ENCODE results near the gene ZNF335. TPM values are rescaled to one million over a fixed set of nuclear protein-coding genes. Genes with fewer than 3 reads are reported as not detected.
"Not testable (repeated sequence)": the region's sequence is repeated elsewhere in the genome, so short reads cannot be mapped to it uniquely, and the experiment has no call there.

ZNF335 gene
- total and polyA plus RNA-seq, 9 donors = 3.5 to 25.7 (median 15.7) TPM

DNA sequence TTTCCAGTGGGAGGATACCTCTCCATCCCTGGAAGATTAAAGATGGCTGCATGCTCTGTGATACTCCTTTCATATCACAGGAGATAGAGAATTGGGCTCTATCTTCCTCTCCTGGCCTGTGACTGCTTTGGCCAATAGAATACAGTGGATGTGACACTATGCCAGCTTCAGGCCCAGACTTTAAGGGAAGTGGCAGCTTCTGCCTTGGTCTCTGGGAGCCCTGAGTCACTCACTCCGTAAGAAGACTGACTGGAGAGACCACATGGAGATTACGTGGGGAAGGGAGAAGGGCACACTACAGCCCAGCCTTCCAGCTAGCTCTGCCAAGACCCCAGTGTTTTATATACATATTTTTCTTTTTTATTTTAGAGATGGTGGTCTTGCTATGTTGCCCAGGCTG is 26.3 kb upstream of the ZNF335 start:
- WGBS, 3 donors = 37 to 57% (median 48%) methylated on average over 2 of the region's 2 CpGs
- Histone ChIP-seq H3K4me3 (no peak overlapping the region), H3K27ac (no peak overlapping the region), H3K9me3 (no peaks in the 10 kb centered on the region), H3K4me1 (ENCODE audit: insufficient read depth) (no peaks in the 10 kb centered on the region), H3K27me3 (no peaks in the 10 kb centered on the region), H3K36me3 (no peaks in the 10 kb centered on the region)
- intact Hi-C loops (cut with DNase I) = no loop called here
- no peak for DNase-seq
- TF ChIP-seq EP300 (IDR thresholded peaks at IDR 0.05) = no peak
- TF ChIP-seq, protein P1, sequence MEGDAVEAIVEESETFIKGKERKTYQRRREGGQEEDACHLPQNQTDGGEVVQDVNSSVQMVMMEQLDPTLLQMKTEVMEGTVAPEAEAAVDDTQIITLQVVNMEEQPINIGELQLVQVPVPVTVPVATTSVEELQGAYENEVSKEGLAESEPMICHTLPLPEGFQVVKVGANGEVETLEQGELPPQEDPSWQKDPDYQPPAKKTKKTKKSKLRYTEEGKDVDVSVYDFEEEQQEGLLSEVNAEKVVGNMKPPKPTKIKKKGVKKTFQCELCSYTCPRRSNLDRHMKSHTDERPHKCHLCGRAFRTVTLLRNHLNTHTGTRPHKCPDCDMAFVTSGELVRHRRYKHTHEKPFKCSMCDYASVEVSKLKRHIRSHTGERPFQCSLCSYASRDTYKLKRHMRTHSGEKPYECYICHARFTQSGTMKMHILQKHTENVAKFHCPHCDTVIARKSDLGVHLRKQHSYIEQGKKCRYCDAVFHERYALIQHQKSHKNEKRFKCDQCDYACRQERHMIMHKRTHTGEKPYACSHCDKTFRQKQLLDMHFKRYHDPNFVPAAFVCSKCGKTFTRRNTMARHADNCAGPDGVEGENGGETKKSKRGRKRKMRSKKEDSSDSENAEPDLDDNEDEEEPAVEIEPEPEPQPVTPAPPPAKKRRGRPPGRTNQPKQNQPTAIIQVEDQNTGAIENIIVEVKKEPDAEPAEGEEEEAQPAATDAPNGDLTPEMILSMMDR (IDR thresholded peaks at IDR 0.05) = no peak
- no peak for TF ChIP-seq POLR2A (IDR thresholded peaks at IDR 0.05)

DNA sequence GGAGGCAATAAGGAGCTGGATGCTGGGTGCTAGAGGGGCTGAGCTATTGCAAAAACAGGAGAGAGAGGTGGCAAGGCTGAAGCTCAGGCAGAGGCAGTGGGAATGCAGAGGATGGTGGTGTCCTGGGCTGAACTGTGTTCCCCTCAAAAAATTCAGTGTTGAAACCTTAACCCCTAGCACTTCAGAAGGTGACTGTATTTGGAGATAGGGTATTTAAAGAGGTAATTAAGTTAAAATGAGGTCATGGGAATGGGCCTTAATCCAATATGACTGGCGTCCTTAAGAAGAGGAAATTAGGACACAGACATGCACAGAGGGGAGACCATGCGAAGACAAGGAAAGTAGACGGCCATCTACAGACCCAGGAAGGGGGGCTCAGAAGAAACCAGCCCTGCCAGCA is 25.2 kb upstream of the ZNF335 start:
- Histone ChIP-seq H3K9me3 (no peaks in the 10 kb centered on the region), H3K27ac (no peak overlapping the region), H3K4me3 (no peak overlapping the region), H3K36me3 (no peaks in the 10 kb centered on the region), H3K4me1 (ENCODE audit: insufficient read depth) (no peaks in the 10 kb centered on the region), H3K27me3 (no peaks in the 10 kb centered on the region)
- intact Hi-C loops (cut with DNase I) = no loop called here
- no peak for DNase-seq
- 33 to 51% (median 42%) methylated on average over 3 of the region's 3 CpGs for WGBS, 3 donors
- TF ChIP-seq, protein P1 (IDR thresholded peaks at IDR 0.05) = no peak
- TF ChIP-seq EP300 (IDR thresholded peaks at IDR 0.05) = no peak
- TF ChIP-seq POLR2A (IDR thresholded peaks at IDR 0.05) = no peak

DNA sequence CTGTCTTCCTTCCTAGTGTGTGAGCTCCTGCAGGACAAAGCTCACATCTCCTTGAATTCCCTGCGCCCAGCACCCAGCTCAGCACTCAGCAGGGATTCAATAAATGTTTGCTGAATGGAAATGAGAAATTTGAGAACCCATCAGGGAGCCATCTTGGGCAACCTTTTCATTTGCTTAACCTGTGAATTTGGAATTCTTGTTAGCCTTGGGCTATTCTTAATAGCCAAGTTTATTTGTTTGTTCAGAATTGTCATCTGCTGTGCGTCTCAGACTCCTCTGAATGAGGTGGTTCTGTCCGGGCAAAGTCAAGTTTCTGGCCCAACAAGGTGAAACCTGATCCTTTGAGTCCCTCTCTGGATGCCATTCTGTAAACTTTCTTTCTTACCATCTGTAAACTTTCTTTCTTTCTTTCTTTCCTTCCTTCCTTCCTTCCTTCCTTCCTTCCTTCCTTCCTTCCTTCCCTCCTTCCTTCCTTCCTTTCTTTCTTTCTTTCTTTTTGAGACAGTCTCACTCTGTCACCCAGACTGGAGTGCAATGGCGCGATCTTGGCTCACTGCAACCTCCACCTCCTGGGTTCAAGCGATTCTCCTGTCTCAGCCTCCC is 23.6 kb upstream of the ZNF335 start:
- H3K4me1 ChIP-seq (ENCODE audit: insufficient read depth); DNase-seq; intact Hi-C loops (cut with DNase I); H3K27me3 ChIP-seq; H3K27ac ChIP-seq; H3K9me3 ChIP-seq; H3K4me3 ChIP-seq; H3K36me3 ChIP-seq: not testable (repeated sequence)
- WGBS, 3 donors = 62 to 75% (median 69%) methylated on average over 6 of the region's 6 CpGs

DNA sequence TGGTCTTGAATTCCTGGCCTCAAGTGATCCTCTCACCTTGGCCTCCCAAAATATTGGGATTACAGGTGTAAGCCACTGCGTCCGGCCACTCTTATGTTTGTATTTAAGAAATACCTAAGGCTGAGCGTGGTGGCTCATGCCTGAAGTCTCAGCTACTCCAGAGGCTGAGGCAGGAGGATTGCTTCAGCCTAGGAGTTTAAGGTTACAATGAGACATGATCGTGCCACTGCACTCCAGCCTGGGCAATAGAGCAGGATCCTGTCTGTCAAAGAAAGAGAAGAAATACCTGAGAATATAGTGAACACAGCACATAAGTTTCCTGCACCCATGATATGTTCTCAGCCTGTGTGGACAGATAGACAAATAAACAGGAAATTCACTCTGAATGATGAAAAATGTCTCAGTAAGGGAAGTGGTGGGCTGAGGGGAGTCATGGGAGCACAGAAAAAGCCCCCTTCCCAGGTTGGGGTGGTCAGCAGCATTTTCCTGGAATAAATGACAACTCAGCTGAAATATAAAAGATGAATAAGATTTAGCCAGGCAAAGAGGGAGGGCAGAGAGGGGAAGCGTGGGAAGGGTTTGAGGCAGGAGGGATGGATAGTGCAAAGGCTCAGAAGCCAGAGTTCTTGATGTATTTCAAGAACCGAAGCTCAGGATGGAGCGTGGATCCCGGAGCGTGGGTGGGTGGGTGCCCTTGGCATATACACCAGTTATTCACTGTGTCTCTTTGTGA is 22.9 kb upstream of the ZNF335 start:
- no peak overlapping the region for H3K27ac ChIP-seq
- intact Hi-C loops (cut with DNase I) = no loop called here
- DNase-seq = no peak
- no peak for TF ChIP-seq EP300 (IDR thresholded peaks at IDR 0.05)
- TF ChIP-seq, protein P1 (IDR thresholded peaks at IDR 0.05) = no peak
- TF ChIP-seq POLR2A (IDR thresholded peaks at IDR 0.05) = no peak
- no peaks in the 10 kb centered on the region for H3K9me3 ChIP-seq
- no peaks in the 10 kb centered on the region for H3K36me3 ChIP-seq
- H3K27me3 ChIP-seq = no peaks in the 10 kb centered on the region
- H3K4me1 ChIP-seq (ENCODE audit: insufficient read depth) = no peaks in the 10 kb centered on the region
- WGBS, 3 donors = 43 to 66% (median 52%) methylated on average over 9 of the region's 9 CpGs
- H3K4me3 ChIP-seq = no peak overlapping the region

Data from ovary (tissue), 9 donors.